Measurements from ENCODE around the gene MVD.

MVD gene
- 28.6 to 36.2 (median 29.0) reads per million in 4 donors for total RNA-seq

GRCh38 chr16:88662843-88663606 is at the start of gene MVD:
Gene MVD, minus strand, starts transcription at chr16:88663091. Its CDS starts 11 bp downstream, at chr16:88663080.
- peak; percentile 93 to 98 (median 94) for DNase-seq

DNA sequence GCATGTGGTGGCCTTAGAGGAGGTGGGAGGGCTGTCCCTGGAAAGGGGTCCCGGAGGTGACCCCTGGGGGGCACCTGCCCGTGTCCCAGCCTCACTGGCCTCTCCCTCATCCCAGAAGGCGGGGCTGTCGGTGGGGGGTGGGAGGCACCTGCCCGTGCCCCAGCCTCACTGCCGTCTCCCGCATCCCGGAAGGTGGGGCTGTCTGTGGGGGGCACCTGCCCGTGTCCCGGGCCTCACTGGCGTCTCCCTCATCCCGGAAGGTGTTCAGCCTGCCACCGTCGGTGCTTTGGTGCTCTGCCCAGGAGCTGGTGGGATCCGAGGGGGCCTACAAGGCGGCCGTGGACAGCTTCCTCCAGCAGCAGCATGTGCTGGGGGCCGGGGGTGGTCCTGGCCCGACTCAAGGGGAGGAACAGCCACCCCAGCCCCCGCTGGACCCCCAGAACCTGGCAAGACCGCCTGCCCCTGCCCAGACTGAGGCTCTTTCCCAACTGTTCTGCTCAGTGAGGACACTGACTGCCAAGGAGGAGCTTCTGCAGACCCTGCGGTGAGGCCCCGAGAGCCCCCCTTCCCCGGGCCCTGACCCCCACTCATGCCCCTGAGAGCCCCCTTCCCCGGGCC is 49.6 kb upstream of the MVD start:
- DNase-seq: no peak

DNA sequence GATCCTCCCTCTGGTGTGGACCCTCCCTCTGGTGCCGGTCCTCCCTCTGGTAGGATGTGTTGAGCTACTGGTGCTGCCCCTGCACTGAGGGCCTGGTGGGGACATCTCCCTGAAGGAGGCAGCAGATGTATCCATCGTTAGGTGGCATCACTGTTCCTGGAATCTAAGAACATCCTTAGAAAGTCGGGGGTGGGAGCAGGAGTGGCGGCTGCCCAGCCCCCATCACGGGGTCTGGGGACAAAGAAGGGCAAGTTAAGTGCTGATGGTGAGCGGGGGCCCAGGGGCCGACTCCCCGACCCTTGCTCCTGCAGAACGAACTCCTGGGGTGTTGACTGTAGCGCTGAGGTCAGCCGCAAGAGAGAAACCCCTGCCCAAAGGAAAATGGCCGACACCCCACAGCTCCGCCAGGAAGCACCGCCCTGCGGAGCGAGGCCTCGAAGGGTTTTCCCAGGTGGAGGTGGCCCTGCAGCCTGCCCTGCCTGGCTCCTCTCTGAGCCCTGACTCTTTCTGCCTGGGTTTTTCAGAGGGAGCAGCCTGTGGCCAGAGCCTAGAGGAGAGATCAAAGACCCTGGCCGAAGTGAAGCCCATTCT is 49.0 kb upstream of the MVD start:
- no peak for DNase-seq

DNA sequence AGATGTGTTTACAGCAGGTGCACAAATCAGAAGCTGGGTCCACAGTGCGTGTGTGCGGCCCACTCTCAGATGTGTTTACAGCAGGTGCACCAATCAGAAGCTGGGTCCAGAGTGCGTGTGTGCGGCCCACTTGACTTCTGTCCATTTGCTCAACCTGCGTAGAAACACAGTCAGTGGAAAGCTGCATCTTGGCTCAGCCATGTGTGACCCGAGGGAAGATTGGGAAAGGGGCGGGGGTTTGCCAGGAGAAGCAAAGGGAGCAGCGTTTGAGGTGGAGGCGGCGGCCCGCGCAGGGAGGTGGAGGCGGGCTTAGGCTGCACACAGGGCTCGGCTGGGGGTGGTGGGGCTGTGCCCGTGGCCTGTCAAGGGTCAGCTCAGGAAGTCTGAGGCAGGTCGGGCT is 47.7 kb upstream of the MVD start:
- DNase-seq: no peak

- DNase-seq: no peak
Observed at GRCh38 chr16:88706965-88707826, 44.3 kb upstream of the MVD start.

GRCh38 chr16:88706229-88706964 is 43.5 kb upstream of the MVD start, which contains the start of the genes CTU2 and RNF166:
Gene CTU2, plus strand, starts transcription at chr16:88706503. Its CDS starts 28 bp downstream, at chr16:88706531.
Gene RNF166, minus strand, starts transcription at chr16:88706408. Its CDS starts 83 bp downstream, at chr16:88706325.
- peak; percentile 83 to 95 (median 88) for DNase-seq

DNA sequence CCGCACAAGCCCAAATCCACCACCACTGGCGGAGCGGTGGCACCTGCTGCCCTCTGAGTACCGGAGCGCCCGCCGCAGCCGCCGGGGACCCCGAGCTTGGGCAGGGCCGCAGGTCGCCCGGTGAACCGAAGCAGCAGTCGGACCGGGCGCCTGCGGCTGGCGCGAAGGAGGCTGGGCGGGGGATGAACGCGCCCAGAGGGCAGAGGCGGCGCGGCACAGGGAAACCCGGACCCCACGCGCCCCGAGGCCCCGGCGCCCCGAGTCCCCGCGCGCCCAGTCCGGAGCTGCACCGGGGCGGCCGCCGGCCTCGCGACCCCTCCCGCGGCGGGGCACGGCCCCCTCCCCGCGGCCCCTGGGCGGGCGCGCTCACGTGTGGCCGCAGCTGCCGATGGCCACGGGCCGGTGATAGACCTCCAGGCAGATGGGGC is 42.9 kb upstream of the MVD start:
- DNase-seq: no peak

- DNase-seq: peak in 2 of 5 donors; percentile 37 to 40
Observed at GRCh38 chr16:88705076-88705684, 42.3 kb upstream of the MVD start.

- peak; percentile 51 to 83 (median 52) for DNase-seq
Observed at GRCh38 chr16:88703486-88704309, 40.8 kb upstream of the MVD start.

DNA sequence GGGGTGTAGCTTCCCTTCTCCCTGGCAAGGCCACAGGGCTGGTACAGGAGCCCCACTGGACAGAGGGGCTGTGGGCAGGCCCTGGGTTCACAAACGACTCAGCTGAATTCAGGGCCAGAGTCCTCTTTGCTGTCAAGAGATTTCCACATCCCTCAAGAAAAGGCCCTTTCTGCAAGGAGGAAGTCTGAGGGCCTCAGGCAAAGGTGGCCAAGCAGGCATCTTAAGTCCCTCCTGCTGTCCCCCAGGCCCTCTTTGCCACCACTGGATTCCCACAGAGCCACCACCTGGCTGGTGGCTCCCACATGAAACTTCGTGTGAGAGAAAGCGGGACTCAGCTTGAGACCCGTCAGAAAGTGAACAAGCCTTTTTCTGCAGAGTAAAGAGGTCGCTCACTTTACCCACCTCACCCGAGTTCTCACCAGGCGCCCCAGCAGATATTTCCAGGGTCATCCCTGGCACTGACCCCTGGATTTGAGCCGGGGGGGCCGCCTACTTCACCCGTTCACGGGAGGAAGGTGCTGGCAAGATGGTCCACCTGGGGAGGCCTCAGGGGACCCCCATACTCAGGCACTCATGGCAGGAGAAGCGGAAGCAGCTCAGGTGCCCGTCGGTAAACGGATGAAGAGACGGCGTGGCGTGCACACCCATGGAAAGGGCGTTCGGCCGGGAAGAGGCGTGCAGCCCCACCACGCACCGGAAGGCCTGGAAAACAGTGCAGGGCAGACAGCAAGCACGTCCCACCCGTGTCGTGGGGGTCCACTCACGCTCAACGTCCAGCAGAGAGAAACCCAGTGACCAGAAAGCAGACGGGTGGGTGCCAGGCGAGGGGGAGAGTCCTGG is 39.7 kb upstream of the MVD start:
- DNase-seq: peak in 1 of 5 donors; percentile 30

DNA sequence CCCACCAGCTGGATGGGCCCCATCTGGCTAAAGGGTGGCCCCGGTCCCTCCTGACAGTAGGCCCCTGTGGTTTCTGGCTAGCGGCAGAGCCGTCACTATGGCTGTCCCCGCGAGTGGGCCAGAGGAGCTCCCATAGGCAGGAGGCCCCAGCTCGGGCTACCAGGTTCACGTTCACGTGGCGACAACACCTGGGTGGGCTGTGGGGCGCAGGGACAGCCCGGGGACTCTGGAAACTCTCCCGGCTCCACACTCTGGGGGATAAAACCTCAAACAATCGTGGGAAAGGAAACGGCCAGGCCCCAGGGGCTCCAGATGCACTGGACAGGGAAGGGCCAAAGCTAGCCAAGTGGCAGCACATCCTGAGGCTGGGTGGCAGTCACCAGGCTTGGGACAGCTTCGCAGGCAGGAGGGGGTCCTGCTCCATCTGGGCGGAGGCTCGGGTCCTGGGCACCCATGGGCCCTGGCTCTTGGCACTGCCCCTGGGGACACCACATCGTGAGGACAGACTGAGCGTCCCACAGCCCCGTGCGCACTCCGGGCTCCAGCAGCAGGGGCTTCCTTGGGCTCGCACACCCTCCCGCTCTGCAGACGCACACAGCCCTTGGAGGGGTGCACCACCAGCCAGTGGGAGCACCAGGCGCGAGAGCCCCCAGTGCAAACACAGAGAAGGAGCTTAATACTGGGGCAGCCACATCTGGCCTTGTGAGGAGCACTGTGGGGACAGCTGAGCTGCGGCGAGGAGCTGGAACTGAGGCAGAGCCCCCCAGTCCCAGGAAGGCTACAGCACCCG is 38.9 kb upstream of the MVD start:
- no peak for DNase-seq

GRCh38 chr16:88700636-88701482 is 38.0 kb upstream of the MVD start:
- peak; percentile 92 to 96 (median 93) for DNase-seq

- DNase-seq: no peak
Observed at GRCh38 chr16:88700322-88700635, 37.4 kb upstream of the MVD start.

DNA sequence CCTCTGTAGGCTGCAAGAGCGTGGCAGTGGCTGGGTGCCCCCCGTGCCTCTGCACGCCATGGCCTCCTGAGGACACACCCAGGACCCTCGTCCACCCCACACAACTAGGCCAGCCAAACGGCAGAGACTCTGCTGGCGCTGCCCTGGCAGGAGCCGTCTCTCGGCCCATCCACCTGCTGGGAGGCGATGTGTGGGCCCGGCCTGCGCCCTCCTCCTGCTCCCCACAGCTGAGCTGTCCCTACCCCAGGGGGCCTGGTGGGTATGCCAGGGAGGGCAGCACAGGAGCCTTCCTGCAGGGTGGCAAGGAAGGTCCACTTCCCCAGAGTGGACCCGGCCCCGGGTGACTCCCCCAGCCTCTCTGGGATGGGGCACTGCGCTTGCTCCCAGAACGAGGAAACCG is 36.3 kb upstream of the MVD start:
- DNase-seq: no peak

GRCh38 chr16:88698646-88699045 is 35.8 kb upstream of the MVD start:
- no peak for DNase-seq

DNA sequence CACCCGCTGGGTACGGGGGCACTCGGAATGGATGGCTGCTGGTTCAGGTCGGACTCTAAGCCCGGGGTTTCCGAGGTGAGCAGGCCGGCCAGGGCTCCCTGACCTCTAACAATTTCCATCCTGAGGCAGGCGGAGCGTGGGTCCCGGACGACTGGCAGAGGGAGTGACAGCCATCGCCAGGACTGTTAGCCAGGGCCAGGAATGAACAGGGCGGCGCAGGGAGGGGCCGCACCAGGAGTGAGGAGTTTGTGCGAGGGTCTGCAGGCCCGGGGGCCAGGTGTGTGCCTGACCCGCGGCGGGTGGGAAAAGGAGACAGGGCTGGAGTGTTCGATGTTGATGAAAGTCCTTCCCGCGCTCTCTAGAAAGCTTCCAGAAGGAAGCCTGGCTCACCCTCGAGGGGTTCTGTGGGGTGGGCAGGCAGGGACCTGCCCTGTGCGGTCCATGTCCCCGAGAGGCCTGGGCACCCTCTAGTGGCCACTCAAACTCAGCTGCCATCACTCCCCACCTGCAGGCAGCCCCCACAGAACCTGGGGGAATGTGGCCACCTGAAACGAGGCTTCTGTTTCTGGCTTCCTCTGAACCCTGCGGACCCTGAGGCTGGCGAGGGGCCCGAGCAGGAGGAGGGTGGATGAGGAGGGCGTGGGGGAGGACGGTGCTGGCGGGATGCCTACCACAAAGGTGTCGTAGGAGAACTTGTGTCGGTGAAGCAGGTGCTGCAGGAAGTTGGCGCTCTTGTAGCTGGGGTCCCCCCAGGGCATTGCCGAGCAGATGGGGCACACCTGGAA is 35.1 kb upstream of the MVD start:
- DNase-seq: no peak

Data from T-helper 1 cell (primary cell).